ENCODE measurements around the gene USP4. TPM values are rescaled to one million over a fixed set of nuclear protein-coding genes. Genes with fewer than 3 reads are reported as not detected.
"Not testable (repeated sequence)": the region's sequence is repeated elsewhere in the genome, so short reads cannot be mapped to it uniquely, and the experiment has no call there.

Gene USP4
- total RNA-seq, 1 donor from 2014 or later, result 84.2 TPM

DNA sequence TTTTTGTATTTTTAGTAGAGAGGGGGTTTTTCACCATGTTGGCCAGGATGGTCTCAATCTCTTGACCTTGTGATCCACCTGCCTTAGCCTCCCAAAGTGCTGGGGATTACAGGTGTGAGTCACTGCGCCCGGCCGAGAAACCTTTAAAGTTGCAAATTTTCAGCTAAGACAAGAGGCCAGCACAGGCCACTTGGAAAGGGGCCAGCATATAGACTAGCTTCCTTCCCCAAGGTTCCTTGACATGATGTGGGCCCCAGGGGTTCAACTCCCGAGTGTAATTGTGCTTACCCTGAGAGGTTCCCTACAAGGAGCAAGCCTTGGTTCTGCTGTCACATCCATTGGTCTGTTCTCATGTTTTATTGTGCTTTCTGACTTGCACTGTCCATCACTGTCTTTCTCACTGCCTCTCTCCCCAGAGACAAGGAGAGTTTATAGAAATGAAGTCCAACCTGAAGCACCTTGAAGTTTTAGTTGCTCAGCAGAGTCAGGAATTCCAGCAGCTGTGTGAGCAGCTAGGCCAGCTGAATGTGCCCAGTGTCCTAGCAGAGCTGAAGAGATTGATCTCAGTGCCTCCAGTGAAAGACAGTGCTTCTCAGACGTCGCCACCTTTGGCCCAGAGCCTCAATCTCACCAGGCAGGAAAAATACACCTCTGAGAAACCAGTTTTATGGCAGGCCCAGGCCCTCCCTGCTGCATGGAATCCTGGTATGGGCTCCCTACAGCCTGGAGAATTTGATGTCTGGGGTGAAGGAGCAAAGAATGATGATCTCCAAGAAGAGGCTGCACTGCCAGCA lies 83.9 kb downstream of the USP4 start:
- intact Hi-C loops (cut with micrococcal nuclease), result no loop called here

DNA sequence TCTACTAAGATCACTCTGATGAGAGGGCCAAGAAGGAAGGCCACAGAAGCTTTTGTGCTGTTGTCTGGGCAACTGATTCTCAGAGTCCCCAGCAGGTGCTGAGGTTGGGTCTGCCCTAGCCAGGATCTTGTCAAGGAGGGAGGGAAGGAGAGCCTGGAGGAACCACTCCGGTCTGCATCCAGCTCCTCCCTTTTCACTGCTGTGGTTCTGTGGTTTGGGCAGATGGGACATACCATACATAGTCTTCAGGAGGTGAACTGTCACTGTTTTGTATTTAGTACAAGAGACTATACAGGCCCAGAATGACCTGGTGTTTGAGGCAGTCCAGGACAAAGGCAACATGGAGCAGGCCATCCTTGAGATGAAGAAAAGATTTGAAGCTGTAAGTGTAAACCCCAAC lies 84.7 kb downstream of the USP4 start:
- intact Hi-C loops (cut with micrococcal nuclease), result no loop called here

DNA sequence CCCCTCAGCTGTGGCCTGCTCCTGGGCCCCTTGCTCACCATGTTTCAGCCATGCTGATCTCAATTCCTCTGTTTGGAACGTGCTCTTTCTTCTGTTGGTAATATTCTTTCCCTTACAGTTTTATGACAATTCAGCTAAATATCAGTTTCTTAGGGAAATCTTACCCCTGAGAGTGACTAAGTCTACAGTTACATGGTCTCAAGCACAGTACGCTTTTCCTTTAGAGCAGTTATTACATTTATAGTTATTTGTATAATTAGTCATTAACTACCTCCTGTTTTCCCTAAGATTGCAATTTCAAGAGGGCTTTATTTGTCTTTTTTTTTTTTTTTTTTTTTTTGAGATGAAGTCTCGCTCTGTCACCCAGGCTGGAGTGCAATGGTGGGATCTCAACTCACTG lies 86.3 kb downstream of the USP4 start:
- intact Hi-C loops (cut with micrococcal nuclease), result no loop called here

- intact Hi-C loops (cut with micrococcal nuclease), result no loop called here
These were observed 91.0 kb downstream of the USP4 start for GRCh38 chr3:49248840-49249227.

GRCh38 chr3:49244581-49245205 lies 95.2 kb downstream of the USP4 start:
- intact Hi-C loops (cut with micrococcal nuclease), result no loop called here

DNA sequence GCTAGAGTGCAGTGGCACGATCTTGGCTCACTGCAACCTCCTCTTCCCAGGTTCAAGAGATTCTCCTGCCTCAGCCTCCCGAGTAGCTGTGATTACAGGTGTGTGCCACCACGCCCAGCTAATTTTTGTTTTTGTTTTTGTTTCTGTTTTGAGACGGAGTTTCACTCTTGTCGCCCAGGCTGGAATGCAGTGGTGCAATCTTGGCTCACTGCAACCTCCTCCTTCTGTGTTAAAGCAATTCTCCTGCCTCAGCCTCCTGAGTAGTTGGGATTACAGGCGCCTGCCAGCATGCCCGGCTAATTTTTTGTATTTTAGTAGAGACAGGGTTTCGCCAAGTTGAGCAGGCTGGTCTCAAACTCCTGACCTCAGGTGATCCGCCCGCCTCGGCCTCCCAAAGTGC lies 99.8 kb downstream of the USP4 start:
- intact Hi-C loops (cut with micrococcal nuclease), result not testable (repeated sequence)

GRCh38 chr3:49238274-49239127 lies 101.4 kb downstream of the USP4 start:
- intact Hi-C loops (cut with micrococcal nuclease), result no loop called here

- intact Hi-C loops (cut with micrococcal nuclease), result no loop called here
These were observed 102.5 kb downstream of the USP4 start for GRCh38 chr3:49237344-49237743.

- intact Hi-C loops (cut with micrococcal nuclease), result no loop called here
These were observed 103.6 kb downstream of the USP4 start for GRCh38 chr3:49236226-49236625.

GRCh38 chr3:49228817-49229216 lies 111.0 kb downstream of the USP4 start:
- intact Hi-C loops (cut with micrococcal nuclease), result not testable (repeated sequence)

Other genes starting within 250 kb of the USP4 start
- 138 and 147 TPM in 2 replicates for gene QRICH1, start 246.0 kb downstream of the USP4 start, total RNA-seq
- 217 and 243 TPM in 2 replicates for gene QARS1, start 235.3 kb downstream of the USP4 start, total RNA-seq
- 61.2 and 63.5 TPM in 2 replicates for gene USP19, start 219.2 kb downstream of the USP4 start, total RNA-seq
- not detected in 2 replicates for gene LAMB2, start 207.0 kb downstream of the USP4 start, total RNA-seq
- 23.4 and 24.0 TPM in 2 replicates for gene CCDC71, start 173.7 kb downstream of the USP4 start, total RNA-seq
- gene KLHDC8B, start 168.5 kb downstream of the USP4 start, total RNA-seq, result 0.66 and 1.1 TPM in 2 replicates
- gene C3orf62, start 62.8 kb downstream of the USP4 start, total RNA-seq, result 11.6 and 12.7 TPM in 2 replicates
- 118 and 123 TPM in 2 replicates for gene GPX1, start 18.3 kb upstream of the USP4 start, total RNA-seq
- gene RHOA, start 71.9 kb upstream of the USP4 start, total RNA-seq, result 450 and 466 TPM in 2 replicates
- 24.6 and 26.6 TPM in 2 replicates for gene TCTA, start 72.4 kb upstream of the USP4 start, total RNA-seq
- 4.8 and 5.1 TPM in 2 replicates for gene AMT, start 82.4 kb upstream of the USP4 start, total RNA-seq
- gene NICN1, start 89.3 kb upstream of the USP4 start, total RNA-seq, result 21.1 and 21.6 TPM in 2 replicates
- gene DAG1, start 130.2 kb upstream of the USP4 start, total RNA-seq, result 19.5 and 19.6 TPM in 2 replicates
- gene BSN, start 214.4 kb upstream of the USP4 start, total RNA-seq, result 0.07 TPM in 2 replicates